HL-60 (cell line): ENCODE results near the gene TBL3.

ENCODE experiments used
- DNase-seq, 2 experiments: peaks; one replicate each; pipeline ENCODE4 v3.0.0-alpha.2; 2010 to 2020; ENCODE audit warnings: low read depth in 1 of 2, low spot score in 1 of 2
- H3K27ac ChIP-seq: fragments of 250-450 bp; sonication (Bioruptor Pico); replicated peaks from 2 replicates; pipeline ENCODE4 v1.5.1; 2020; ENCODE audit warnings: mild to moderate bottlenecking, moderate library complexity
- H3K27me3 ChIP-seq: fragments of 250-450 bp; sonication (Bioruptor Pico); 2 replicates; pipeline ENCODE4 v1.5.1; 2021; ENCODE audit warnings: mild to moderate bottlenecking, moderate library complexity; ENCODE audit not compliant: insufficient read depth, poor library complexity, severe bottlenecking
- H3K4me3 ChIP-seq: replicated peaks from 2 replicates; pipeline ENCODE4 v1.5.1; 2011; ENCODE audit warnings: mild to moderate bottlenecking, control low read depth, low read length; ENCODE audit not compliant: insufficient read depth
- GABPA ChIP-seq: IDR thresholded peaks from 2 replicates; pipeline ENCODE4 v1.6.1; 2012; ENCODE audit warnings: low read depth
- POLR2AphosphoS5 ChIP-seq: IDR thresholded peaks from 2 replicates; pipeline ENCODE4 v1.6.1; 2012; ENCODE audit warnings: low read depth
- SPI1 ChIP-seq: IDR thresholded peaks from 2 replicates; pipeline ENCODE4 v1.6.1; 2012; ENCODE audit warnings: low read depth, mild to moderate bottlenecking, borderline replicate concordance
- TF ChIP-seq, protein P1 (sequence below): IDR thresholded peaks from 2 replicates; pipeline ENCODE4 v1.6.1; 2012; ENCODE audit warnings: low read depth; ENCODE audit not compliant: insufficient replicate concordance
- TF ChIP-seq, protein P2 (sequence below): IDR thresholded peaks from one replicate; pipeline ENCODE4 v1.5.1; 2011; ENCODE audit warnings: low read length, control low read depth, inconsistent platforms; ENCODE audit not compliant: insufficient read depth

TBL3 gene

DNA sequence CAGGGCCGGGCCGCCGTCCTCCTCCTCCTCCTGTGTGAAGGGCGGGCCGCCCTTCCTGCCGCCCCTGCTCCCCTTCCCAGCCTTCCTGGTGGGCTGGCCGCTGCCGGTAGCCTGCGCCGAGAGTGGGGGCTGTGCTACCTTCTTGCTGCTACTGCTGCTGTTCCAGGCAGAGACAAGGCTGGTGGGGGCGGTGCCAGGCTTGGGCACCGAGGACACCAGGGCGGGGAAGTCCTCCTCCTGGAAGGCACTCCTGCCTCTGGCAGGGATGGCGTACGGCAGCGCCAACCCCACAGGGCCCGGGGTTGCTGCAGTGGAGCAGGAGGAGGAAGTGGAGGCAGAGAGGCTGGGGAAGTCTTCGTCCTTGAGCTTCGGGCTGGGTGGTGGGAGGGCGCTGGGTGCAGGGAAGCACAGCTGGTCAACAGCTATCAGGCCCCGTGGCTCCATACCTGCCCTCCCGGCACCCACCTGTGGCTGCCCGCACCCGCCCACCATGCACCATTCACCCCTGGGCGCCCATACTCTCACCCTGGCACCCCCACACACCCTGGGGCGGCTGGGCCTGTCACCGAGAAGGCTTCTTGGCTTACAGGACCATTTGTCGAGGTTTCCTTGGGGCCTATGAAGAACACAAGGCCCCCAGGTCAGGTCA, 28.1 kb downstream of the TBL3 start:
- Histone ChIP-seq H3K27ac (no peak overlapping the region), H3K27me3 (no peaks in the 10 kb centered on the region), H3K4me3 (no peak overlapping the region)
- no peak for DNase-seq
- TF ChIP-seq SPI1 = no peak
- TF ChIP-seq, protein P1, sequence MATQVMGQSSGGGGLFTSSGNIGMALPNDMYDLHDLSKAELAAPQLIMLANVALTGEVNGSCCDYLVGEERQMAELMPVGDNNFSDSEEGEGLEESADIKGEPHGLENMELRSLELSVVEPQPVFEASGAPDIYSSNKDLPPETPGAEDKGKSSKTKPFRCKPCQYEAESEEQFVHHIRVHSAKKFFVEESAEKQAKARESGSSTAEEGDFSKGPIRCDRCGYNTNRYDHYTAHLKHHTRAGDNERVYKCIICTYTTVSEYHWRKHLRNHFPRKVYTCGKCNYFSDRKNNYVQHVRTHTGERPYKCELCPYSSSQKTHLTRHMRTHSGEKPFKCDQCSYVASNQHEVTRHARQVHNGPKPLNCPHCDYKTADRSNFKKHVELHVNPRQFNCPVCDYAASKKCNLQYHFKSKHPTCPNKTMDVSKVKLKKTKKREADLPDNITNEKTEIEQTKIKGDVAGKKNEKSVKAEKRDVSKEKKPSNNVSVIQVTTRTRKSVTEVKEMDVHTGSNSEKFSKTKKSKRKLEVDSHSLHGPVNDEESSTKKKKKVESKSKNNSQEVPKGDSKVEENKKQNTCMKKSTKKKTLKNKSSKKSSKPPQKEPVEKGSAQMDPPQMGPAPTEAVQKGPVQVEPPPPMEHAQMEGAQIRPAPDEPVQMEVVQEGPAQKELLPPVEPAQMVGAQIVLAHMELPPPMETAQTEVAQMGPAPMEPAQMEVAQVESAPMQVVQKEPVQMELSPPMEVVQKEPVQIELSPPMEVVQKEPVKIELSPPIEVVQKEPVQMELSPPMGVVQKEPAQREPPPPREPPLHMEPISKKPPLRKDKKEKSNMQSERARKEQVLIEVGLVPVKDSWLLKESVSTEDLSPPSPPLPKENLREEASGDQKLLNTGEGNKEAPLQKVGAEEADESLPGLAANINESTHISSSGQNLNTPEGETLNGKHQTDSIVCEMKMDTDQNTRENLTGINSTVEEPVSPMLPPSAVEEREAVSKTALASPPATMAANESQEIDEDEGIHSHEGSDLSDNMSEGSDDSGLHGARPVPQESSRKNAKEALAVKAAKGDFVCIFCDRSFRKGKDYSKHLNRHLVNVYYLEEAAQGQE = no peak
- TF ChIP-seq, protein P2, sequence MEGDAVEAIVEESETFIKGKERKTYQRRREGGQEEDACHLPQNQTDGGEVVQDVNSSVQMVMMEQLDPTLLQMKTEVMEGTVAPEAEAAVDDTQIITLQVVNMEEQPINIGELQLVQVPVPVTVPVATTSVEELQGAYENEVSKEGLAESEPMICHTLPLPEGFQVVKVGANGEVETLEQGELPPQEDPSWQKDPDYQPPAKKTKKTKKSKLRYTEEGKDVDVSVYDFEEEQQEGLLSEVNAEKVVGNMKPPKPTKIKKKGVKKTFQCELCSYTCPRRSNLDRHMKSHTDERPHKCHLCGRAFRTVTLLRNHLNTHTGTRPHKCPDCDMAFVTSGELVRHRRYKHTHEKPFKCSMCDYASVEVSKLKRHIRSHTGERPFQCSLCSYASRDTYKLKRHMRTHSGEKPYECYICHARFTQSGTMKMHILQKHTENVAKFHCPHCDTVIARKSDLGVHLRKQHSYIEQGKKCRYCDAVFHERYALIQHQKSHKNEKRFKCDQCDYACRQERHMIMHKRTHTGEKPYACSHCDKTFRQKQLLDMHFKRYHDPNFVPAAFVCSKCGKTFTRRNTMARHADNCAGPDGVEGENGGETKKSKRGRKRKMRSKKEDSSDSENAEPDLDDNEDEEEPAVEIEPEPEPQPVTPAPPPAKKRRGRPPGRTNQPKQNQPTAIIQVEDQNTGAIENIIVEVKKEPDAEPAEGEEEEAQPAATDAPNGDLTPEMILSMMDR = no peak
- TF ChIP-seq POLR2AphosphoS5 = no peak
- no peak for TF ChIP-seq GABPA

DNA sequence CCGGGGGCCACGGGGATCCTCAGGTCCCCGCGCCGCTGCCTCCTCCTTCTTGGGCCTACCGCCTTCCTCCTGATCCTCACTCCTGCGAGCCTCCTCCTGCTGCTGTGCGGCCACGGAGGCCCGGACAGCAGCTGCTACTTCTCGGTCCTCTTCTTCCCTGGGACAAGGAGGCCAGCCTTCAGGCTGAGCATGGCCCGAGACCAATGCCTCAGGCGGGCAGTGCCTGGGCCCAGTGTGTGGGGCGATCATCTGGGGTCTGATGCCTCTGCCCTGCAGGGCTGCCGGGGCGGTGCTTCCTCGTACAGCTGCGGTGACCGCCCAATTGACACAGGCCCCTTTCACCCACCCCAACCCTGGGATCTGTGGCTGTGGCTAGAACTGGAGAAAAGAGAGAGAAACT, 29.2 kb downstream of the TBL3 start:
- H3K27me3 ChIP-seq = no peaks in the 10 kb centered on the region
- H3K27ac ChIP-seq = no peak overlapping the region
- H3K4me3 ChIP-seq = no peak overlapping the region
- TF ChIP-seq POLR2AphosphoS5 (no peak), SPI1 (no peak), GABPA (no peak)
- TF ChIP-seq, protein P2 = no peak
- TF ChIP-seq, protein P1 = no peak
- no peak for DNase-seq

DNA sequence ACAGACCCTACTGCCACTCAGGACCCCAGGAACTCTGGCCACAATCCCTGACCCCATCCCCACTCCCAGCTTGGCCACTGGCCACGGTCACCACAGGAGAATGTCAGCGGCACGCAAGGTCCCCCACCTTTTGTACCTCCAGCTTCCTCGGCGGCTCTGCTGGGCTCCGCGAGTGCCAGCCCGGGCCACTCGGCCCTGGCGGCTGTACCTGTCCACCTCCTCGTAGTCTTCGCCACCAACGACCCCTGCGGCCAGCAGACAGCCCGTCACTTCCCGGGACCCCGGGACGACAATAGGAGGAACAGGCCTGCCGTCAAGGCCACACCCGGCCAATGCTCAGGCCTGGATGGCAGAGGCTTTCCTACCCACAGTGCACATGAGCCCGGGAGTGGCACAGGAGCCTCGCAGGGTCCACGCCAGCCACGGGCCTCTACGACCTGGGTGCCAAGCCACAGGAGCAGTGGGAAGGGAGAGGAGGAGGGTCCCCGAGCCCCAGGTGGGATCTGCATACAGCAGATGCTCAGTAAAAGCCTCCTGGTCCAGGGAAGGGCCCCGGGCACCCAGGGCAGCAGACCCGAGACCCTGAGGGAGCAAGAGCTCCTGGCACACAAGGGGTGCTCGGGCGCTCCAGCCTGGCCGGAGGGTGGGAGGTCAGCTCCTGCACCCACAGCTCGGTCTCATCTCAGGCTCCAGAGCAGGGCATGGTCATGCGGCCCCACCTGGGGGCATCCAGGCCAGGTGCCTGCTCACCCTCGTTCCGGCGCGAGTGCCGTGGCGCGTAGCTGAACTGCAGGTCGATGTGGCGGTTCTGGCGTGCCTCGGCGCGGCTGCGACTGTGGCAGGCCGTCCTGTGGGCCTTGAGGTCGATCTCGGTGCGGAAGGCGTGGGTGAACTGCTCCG, 29.9 kb downstream of the TBL3 start:
- no peak overlapping the region for H3K4me3 ChIP-seq
- no peaks in the 10 kb centered on the region for H3K27me3 ChIP-seq
- H3K27ac ChIP-seq = no peak overlapping the region
- TF ChIP-seq, protein P1 = no peak
- TF ChIP-seq, protein P2 = no peak
- TF ChIP-seq GABPA = no peak
- no peak for TF ChIP-seq SPI1
- TF ChIP-seq POLR2AphosphoS5 = no peak
- no peak for DNase-seq
